GM13977 (cell line): ENCODE data around the gene TCERG1L.

Experiments
- DNase-seq: peaks from one replicate; pipeline ENCODE4 v3.0.0; 2012; ENCODE audit warnings: low spot score
- in situ Hi-C: fragments of 300-500 bp; cut with MboI; formaldehyde crosslinking; loops from one replicate; pipeline ENCODE4 v1.12.0; 2022; ENCODE audit warnings: low sequenced_read_pairs, low pct_unique_long_range_greater_than_20kb, mixed read lengths, inconsistent platforms; ENCODE audit not compliant: unreplicated experiment
- TF ChIP-seq, protein P1 (sequence below): IDR thresholded peaks from 2 replicates; pipeline ENCODE4 v1.5.1; 2012; ENCODE audit warnings: mild to moderate bottlenecking, control low read depth; ENCODE audit not compliant: insufficient read depth; ENCODE audit errors: extremely low read depth, missing control alignments

The TCERG1L gene

DNA sequence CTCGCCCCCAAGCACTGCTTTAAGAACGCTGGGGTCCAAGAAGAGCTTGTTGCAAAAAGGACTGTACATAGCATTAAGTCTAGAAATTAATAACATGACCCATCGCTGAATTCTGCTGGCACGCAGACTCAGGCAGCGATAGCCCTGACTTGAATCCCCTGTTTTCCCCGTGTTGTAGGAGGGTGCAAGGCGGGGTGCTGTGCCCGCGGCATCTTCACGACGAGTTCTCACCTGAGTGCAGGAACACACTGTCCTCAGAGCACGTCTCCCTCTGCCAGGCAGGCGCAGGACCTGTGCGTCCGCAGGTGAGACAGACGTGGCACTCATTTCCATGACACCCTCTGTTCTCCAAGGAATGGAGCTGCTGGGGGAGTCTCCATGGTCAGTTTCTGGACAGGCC lies 243.2 kb downstream of the TCERG1L start:
- in situ Hi-C loops = no loop called here
- TF ChIP-seq, protein P1, sequence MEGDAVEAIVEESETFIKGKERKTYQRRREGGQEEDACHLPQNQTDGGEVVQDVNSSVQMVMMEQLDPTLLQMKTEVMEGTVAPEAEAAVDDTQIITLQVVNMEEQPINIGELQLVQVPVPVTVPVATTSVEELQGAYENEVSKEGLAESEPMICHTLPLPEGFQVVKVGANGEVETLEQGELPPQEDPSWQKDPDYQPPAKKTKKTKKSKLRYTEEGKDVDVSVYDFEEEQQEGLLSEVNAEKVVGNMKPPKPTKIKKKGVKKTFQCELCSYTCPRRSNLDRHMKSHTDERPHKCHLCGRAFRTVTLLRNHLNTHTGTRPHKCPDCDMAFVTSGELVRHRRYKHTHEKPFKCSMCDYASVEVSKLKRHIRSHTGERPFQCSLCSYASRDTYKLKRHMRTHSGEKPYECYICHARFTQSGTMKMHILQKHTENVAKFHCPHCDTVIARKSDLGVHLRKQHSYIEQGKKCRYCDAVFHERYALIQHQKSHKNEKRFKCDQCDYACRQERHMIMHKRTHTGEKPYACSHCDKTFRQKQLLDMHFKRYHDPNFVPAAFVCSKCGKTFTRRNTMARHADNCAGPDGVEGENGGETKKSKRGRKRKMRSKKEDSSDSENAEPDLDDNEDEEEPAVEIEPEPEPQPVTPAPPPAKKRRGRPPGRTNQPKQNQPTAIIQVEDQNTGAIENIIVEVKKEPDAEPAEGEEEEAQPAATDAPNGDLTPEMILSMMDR = no peak
- DNase-seq = no peak

DNA sequence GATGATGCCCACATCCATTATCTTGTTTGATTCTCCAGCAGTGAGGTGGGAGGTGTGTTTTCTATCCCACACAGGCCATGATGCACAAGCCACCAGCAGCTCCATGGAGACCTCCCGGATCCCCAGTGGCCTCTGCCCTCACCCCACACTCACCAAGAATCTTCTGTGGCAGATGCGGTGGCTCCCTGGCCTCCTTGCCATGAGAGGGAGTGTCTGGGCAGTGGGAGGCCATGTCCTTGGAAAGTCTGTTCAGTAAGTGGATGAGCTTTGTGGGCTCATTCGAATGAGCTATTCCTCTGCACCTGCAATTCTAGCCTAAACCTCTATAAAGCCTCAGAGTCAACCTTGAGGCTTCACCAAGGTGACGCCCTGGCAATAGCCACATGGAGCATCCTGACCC lies 243.8 kb downstream of the TCERG1L start:
- TF ChIP-seq, protein P1 = no peak
- in situ Hi-C loops = no loop called here
- DNase-seq = no peak

DNA sequence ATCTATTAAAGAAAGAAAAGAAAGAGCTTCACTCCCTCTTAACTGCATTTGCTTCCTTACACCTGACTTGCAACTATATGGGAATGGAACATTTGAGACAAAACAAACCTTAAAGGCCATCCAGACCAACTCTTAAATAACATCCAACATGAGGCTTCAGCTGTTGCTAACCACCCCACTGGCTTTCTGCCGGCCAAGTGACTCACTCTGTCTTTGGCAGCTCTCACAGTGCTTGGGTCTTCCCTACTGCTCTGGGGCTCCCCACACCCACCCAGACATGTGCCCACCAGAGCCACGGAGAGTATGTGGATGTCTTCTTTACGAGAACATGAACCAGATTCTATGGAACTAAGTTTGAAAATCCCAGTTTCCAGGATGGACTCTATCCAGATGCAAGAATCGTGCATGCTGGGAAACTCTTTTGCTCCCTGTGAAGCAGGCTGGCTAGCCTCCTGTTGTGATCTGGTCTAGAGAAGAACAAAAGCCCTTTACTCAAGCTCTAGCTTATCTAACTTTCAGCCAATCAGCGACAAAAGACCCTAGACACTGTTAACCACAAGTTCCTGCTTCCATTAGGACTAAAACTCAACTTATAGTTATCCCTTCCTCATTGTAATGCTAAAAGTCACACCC lies 245.7 kb downstream of the TCERG1L start:
- in situ Hi-C loops = no loop called here
- no peak for DNase-seq
- TF ChIP-seq, protein P1 = no peak

DNA sequence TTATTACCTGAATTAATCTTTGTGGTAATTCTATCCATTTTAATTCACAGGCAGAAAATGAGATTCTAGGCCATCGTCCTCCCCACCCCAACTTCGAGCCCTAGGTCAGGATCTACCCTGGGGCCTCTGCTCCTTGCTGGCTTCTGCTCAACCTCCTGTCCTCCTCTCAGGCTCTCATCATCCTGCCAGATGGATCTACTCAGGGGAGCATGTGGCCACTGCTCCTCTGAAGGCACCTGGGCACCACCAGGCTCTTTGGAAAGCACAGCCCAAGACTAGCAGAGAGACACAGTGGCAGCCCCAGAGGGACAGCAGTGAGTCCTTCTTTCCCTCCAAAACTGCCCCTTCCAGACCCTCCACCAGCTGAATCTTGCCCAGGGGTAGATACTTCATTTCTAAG lies 248.2 kb downstream of the TCERG1L start:
- no peak for DNase-seq
- TF ChIP-seq, protein P1 = no peak
- in situ Hi-C loops = no loop called here

DNA sequence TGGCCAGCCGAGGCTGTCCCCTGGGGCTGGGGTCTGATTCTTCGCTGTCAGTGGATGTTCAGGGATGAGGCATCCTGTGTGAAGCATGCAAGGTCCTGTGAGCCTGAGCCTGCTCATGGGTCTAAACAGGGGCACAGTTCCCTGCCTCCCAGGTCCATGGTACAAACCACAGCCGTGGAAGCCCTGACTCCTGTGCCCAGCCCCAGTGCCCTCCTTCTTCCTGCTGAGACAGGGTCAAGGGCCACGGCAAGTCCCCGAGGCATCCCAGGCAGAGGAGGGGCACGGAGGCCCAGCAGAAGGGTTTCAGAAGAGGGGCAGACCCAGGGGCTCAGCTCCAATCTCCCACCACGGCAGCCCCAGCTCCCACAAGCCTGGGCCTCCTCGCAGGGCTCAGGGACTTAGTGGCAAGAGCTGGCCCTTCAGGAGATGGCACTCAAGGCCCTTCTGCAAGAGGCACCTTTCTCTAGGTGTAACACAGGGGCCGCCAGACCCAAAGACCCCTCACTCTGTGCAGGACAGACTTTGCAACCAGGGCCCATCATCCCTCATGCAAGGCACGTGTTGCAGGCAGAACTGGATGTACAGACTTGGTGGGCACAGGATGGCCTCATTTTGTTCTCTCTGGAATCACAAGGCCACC lies 248.8 kb downstream of the TCERG1L start:
- TF ChIP-seq, protein P1 = no peak
- DNase-seq = no peak
- in situ Hi-C loops = no loop called here

DNA sequence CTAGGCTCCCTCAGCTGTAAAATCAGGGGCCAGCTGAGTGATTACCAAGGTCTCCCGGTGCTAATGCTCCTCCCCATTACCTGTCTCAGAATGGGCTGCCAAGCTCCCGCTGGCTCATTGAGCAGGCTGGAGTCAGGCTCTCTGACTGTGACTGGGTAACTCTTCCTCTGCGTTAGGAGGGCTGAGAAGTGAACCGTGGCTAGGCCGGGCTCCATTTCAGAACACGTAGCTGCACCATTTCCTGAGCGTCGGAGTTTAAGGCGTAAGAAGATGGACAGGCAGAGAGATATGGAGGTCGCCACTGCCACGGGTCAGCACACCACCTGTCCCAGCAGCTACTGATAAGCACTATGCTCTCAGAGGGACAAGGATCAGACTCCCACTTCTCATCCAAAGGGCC lies 250.3 kb downstream of the TCERG1L start:
- in situ Hi-C loops = no loop called here
- TF ChIP-seq, protein P1 = no peak
- no peak for DNase-seq
